Stomach (tissue), 19 donors: ENCODE results near the gene SORCS1. TPM values are rescaled to one million over a fixed set of nuclear protein-coding genes. Genes with fewer than 3 reads are reported as not detected.

Experiments
- DNase-seq, 2 donors: peaks; one replicate each; pipeline versions ENCODE4 v3.0.0 to v3.0.0-alpha.2; 2013 to 2019
- H3K27ac ChIP-seq, 5 donors: fragments of 200-600 bp in 4 of 5; sonication (generic) in 4 of 5; one replicate each; pipeline ENCODE4 v1.5.1; 2013 to 2019; ENCODE audit warnings: mild to moderate bottlenecking in 1 of 5, moderate library complexity in 1 of 5
- H3K27me3 ChIP-seq, 3 donors: fragments of 200-600 bp; sonication (generic); one replicate each; pipeline ENCODE4 v1.5.1; 2017 to 2019; ENCODE audit warnings: mixed run types in 1 of 3
- H3K36me3 ChIP-seq, 4 donors: fragments of 200-600 bp; sonication (generic); 1 replicate in 3 of 4; 2 replicates in 1 of 4; pipeline ENCODE4 v1.5.1; 2016 to 2019
- H3K4me1 ChIP-seq, 4 donors: fragments of 200-600 bp; sonication (generic); one replicate each; pipeline ENCODE4 v1.5.1; 2016 to 2019
- H3K4me3 ChIP-seq, 4 donors: fragments of 200-600 bp; sonication (generic) in 3 of 4; one replicate each; pipeline ENCODE4 v1.5.1; 2016 to 2019; ENCODE audit warnings: mild to moderate bottlenecking in 1 of 4
- H3K9me3 ChIP-seq, 4 donors: fragments of 200-600 bp; sonication (generic); one replicate each; pipeline ENCODE4 v1.5.1; 2016 to 2019
- EP300 ChIP-seq: sonication (generic); formaldehyde crosslinking; IDR thresholded peaks from one replicate; pipeline ENCODE4 v1.6.1; 2017; ENCODE audit warnings: antibody characterized with exemption
- POLR2A ChIP-seq, 4 donors: fragments of 450-650 bp; IDR thresholded peaks; one replicate each; pipeline ENCODE4 v1.6.1; 2016; ENCODE audit warnings: antibody characterized with exemption in 4 of 4, control low read depth in 2 of 4, mild to moderate bottlenecking in 1 of 4, moderate library complexity in 1 of 4
- POLR2AphosphoS5 ChIP-seq, 3 donors: sonication (generic); formaldehyde crosslinking; IDR thresholded peaks; one replicate each; pipeline ENCODE4 v1.6.1; 2016; ENCODE audit warnings: antibody characterized with exemption in 3 of 3
- WGBS, 5 donors: extraction: QIAGEN DNeasy Blood & Tissue Kit in 3 of 5; methylation state at CpG; one replicate each; pipeline versions ENCODE4 v1.1.5 to v1.1.7; 2013 to 2018; 5-methylcytosine and 5-hydroxymethylcytosine counted together
- intact Hi-C: fragments of 100-400 bp; cut with DNase I; formaldehyde crosslinking; loops from one replicate; pipeline ENCODE4 v1.15.1; 2023; ENCODE audit warnings: low total_unique reads
- long read RNA-seq, 10 donors: transcript quantifications; one replicate each; lab custom pipeline, GENCODE V29; 2026
- polyA plus RNA-seq, 3 donors: library from polyadenylated mRNA; stranded (reverse); fragments of 200-250 nt; gene quantifications; one replicate each; pipeline ENCODE4 v1.2.3, GENCODE V29; 2013
- total RNA-seq, 5 donors: library from RNA; depleted of rRNA; stranded (reverse); fragments of >200 nt; gene quantifications; one replicate each; pipeline versions ENCODE4 v1.1.0 to v1.2.3, GENCODE V29; 2014 to 2016
- TF ChIP-seq, protein P1 (sequence below), 7 experiments: fragments of 450-650 bp in 4 of 7; fragments of 200-600 bp in 3 of 7; sonication (generic) in 3 of 7; IDR thresholded peaks; one replicate each; pipeline ENCODE4 v1.5.1; 2016 to 2019; ENCODE audit warnings: antibody characterized with exemption in 7 of 7, control low read depth in 2 of 7, mild to moderate bottlenecking in 1 of 7
- donor health status: healthy with polysubstance abuse.
- donor health status: Bipolar disorder and iron deficiency.
- donor health status: healthy.

The SORCS1 gene
- 10 to 100 TPM in 2 of 5 donors, 1 to 10 TPM in 1, under 1 TPM in 2; 0.45 to 10.1 (median 2.3) TPM for total RNA-seq
- polyA plus RNA-seq: under 1 TPM; 0.25 to 0.78 (median 0.61) TPM
- long read RNA-seq, donor 1: 0 reads
- long read RNA-seq, donor 2: 0 reads
- long read RNA-seq, donor 3: 0 reads
- long read RNA-seq, donor 4: 0 reads
- long read RNA-seq, donor 5: 0 reads
- long read RNA-seq, donor 6, full-length matches to known transcripts: 1 of 1 reads
- long read RNA-seq, donor 6, partial matches to known transcripts: 0 of 1 reads
- long read RNA-seq, donor 6, other reads (novel, unspliced or antisense): 0 of 1 reads
- long read RNA-seq, donor 7, full-length matches to known transcripts: 1 of 1 reads
- long read RNA-seq, donor 7, partial matches to known transcripts: 0 of 1 reads
- long read RNA-seq, donor 7, other reads (novel, unspliced or antisense): 0 of 1 reads
- long read RNA-seq, donor 8, full-length matches to known transcripts: 1 of 1 reads
- long read RNA-seq, donor 8, partial matches to known transcripts: 0 of 1 reads
- long read RNA-seq, donor 8, other reads (novel, unspliced or antisense): 0 of 1 reads
- long read RNA-seq, donor 9: 0 reads
- long read RNA-seq, donor 10: 0 reads

DNA sequence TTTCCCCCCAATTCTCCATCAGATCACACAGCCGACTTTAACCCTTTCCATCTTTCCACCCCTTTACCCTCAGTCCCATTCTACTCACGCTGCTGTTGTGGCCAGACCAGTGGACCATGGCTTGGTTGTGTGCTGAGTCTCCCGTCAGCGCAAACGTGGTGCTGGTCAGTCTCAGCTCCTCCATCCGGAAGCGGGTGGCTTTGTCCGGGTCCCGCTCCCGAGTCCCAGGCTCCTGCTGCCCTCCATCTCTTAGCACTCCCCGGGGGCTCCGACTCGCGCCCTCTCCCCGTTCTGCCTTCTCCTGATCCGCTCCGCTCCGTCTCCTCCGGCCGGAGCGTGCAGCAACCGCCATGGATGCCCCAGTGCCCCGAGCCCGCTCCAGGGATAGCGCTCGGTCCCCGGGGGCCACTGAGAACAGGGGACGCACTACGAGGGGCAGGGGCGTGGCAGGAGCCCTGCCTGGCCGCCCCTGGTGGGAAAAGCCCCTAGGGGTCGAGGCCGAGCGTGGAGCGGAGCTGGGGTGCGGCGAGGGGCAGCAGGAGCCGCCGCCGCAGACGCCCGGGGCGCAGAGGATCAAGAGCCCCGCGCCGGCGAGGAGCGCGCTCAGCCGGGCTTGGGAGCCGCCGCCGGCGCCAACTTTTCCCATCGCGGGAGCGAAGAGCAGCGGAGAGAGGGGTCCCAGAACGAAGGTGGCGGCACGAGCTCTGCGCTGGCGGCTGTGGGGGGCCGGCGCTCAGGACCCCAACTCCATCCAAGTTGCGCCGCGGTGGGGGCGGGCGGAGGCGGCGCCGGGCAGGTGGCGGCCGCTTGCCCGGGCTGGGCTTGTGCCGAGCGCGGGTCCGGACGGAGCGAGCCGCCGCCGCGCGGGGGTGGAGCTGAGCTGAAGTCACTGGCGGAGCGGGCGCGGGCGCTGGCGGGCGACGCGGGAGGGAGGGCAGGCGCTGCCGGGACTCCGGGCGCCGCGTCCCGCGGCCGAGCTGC lies at the start of gene SORCS1:
Gene SORCS1, minus strand, starts transcription at position 826 of the 981 bp plus-strand sequence.
- Histone ChIP-seq H3K27ac (peak within 1 kb of the TSS in 4 of 5 donors; percentile 25 to 70 (median 54)), H3K27me3 (peaks cover 0 to 60% (median 18%) of the 10 kb centered on the region in 3 donors), H3K4me1 (peaks cover 0 to 26% (median 8%) of the 10 kb centered on the region in 4 donors), H3K9me3 (peaks cover 0 to 5% (median 0%) of the 10 kb centered on the region in 4 donors), H3K36me3 (no peaks in the 10 kb centered on the region), H3K4me3 (peak within 1 kb of the TSS; percentile 46 to 55 (median 50))
- intact Hi-C loops: no loop called here
- WGBS, 5 donors: 3 to 6% (median 4%) methylated on average over 56 to 105 of the region's 105 CpGs
- DNase-seq: peak in 1 of 2 donors; percentile 84
- TF ChIP-seq EP300 (no peak), POLR2AphosphoS5 (IDR thresholded peaks at IDR 0.05) (no peak), POLR2A (IDR thresholded peaks at IDR 0.05) (no peak)
- TF ChIP-seq, protein P1, sequence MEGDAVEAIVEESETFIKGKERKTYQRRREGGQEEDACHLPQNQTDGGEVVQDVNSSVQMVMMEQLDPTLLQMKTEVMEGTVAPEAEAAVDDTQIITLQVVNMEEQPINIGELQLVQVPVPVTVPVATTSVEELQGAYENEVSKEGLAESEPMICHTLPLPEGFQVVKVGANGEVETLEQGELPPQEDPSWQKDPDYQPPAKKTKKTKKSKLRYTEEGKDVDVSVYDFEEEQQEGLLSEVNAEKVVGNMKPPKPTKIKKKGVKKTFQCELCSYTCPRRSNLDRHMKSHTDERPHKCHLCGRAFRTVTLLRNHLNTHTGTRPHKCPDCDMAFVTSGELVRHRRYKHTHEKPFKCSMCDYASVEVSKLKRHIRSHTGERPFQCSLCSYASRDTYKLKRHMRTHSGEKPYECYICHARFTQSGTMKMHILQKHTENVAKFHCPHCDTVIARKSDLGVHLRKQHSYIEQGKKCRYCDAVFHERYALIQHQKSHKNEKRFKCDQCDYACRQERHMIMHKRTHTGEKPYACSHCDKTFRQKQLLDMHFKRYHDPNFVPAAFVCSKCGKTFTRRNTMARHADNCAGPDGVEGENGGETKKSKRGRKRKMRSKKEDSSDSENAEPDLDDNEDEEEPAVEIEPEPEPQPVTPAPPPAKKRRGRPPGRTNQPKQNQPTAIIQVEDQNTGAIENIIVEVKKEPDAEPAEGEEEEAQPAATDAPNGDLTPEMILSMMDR (IDR thresholded peaks at IDR 0.05): no peak

DNA sequence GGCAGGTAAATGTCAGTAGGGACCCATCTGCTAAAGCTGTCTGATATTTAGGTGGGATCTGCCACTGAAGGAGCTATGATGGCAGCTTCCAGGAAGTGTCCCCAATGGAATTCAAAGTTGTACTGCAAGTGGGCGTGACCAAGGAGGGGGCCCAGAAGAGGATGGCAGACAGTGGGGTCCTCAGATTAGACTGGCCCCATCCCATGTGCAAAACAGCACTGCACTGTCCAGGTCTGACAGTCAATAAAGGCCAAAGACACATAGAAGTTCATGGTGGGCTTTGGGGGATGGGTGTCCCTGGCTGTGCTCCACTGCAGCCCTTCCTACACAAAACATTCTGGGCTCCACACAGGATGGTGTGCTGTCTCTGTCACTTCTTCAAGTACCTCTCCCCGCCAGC lies 49.8 kb upstream of the SORCS1 start:
- Histone ChIP-seq H3K9me3 (peaks cover 0 to 13% (median 0%) of the 10 kb centered on the region in 4 donors), H3K4me3 (no peak overlapping the region), H3K27ac (no peak overlapping the region), H3K4me1 (no peaks in the 10 kb centered on the region), H3K27me3 (no peaks in the 10 kb centered on the region), H3K36me3 (no peaks in the 10 kb centered on the region)
- DNase-seq: no peak
- WGBS, 5 donors: 85 to 100% (median 87%) methylated on average over 2 of the region's 2 CpGs
- TF ChIP-seq POLR2AphosphoS5 (IDR thresholded peaks at IDR 0.05): no peak
- TF ChIP-seq EP300: no peak
- TF ChIP-seq POLR2A (IDR thresholded peaks at IDR 0.05): no peak
- TF ChIP-seq, protein P1 (IDR thresholded peaks at IDR 0.05): no peak
- intact Hi-C loops: no loop called here

DNA sequence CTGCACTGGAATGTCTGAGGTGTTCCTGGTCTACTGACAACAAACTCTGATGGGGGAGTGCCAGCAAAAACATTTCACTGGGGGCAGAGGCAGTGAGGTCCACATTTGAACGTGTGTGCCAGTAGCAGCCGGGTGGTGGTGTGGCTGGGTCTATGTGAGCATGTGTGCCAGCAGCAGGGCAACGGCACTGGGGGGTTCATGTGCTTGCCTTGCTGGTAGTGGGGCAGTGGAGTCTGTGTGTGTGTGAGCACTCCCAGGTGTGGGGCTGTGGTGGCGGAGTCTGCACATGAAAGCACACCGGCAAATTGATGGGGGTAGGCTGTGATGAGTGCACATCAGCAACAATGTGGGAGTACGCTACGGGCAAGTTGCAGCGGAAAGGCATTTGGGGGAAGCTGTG lies 49.4 kb upstream of the SORCS1 start:
- Histone ChIP-seq H3K4me3 (no peak overlapping the region), H3K27ac (no peak overlapping the region), H3K4me1 (no peaks in the 10 kb centered on the region), H3K9me3 (peaks cover 0 to 13% (median 0%) of the 10 kb centered on the region in 4 donors), H3K36me3 (no peaks in the 10 kb centered on the region), H3K27me3 (no peaks in the 10 kb centered on the region)
- intact Hi-C loops: no loop called here
- DNase-seq: no peak
- 88 to 94% (median 89%) methylated on average over 8 of the region's 8 CpGs for WGBS, 5 donors
- TF ChIP-seq POLR2AphosphoS5 (IDR thresholded peaks at IDR 0.05) (no peak), POLR2A (IDR thresholded peaks at IDR 0.05) (no peak)

DNA sequence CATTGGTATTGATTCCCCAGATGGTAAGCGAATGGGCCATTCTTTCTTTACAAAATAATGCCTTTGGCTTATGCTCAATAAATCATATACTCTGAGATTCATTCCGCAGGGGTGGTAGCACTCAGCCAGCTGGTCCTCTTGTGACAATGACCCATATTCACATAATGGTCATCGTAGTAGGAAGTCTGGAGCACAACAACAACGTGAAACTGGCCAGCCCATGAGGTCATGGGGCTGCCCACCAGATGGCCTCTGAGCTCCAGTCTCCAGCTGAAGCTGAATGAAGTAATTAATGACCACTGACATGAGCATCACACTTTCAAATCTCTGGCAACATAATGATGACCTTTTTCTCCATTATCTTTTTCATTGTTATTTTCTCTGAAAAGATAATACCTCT lies 42.3 kb upstream of the SORCS1 start:
- no peak for TF ChIP-seq POLR2AphosphoS5 (IDR thresholded peaks at IDR 0.05)
- TF ChIP-seq EP300: no peak
- TF ChIP-seq, protein P1 (IDR thresholded peaks at IDR 0.05): no peak
- TF ChIP-seq POLR2A (IDR thresholded peaks at IDR 0.05): no peak
- Histone ChIP-seq H3K27me3 (no peaks in the 10 kb centered on the region), H3K4me3 (no peak overlapping the region), H3K4me1 (no peaks in the 10 kb centered on the region), H3K9me3 (peaks cover 0 to 8% (median 0%) of the 10 kb centered on the region in 4 donors), H3K27ac (no peak overlapping the region), H3K36me3 (no peaks in the 10 kb centered on the region)
- 51 to 64% (median 59%) methylated on average over 4 of the region's 4 CpGs for WGBS, 5 donors
- intact Hi-C loops: no loop called here
- DNase-seq: peak in 1 of 2 donors; percentile 12
